Measurements from ENCODE around the gene GPHN. TPM values are rescaled to one million over a fixed set of nuclear protein-coding genes. Genes with fewer than 3 reads are reported as not detected.
A peak's percentile ranks its signal among the peaks of the same experiment; 100 is the strongest.

The GPHN gene
- polyA plus RNA-seq, 2 of the 4 experiments (the other 2 are of a cell fraction), result 12.7 to 15.5 TPM

DNA sequence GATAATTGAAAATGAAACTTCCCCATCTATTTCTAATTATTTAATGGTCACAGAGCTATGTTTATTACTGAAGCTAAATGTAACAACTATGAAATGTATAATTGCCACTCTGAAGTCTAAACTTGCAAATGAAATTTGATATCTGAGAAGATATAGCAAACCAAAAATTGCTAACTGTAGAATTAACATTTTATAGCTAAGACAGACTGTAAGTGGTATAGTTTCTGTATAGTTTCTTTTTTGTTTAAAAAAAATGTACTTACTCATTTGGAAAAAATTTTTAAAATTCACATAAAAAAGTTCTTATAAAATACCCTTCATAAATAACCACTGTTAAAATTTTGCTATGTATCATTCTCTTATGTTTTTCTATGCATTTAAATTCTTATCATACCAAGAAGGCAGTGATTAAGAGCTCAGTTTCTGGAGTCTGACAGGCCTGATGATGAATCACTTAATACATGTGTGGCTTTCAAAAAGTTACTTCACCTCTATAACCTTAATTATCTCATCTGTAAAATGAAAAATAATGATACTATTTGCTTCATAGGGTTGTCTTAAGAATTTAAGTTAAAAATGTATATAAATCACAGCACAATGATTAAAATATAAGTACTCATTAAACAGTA, 466.6 kb downstream of the GPHN start:
- ChIA-PET CTCF (no interaction called here), POLR2A (no interaction called here)
- Histone ChIP-seq H3K4me2 (peak overlapping the region; percentile 9; the same call in 1 of the 3 replicates), H3K9me3 (no peaks in the 10 kb centered on the region), H3K4me1 (peaks cover 4% of the 10 kb centered on the region; the same call in 1 of the 3 replicates), H3K27ac (no peak overlapping the region), H3K4me3 (no peak overlapping the region)
- DNase-seq (ENCODE audit: low read depth in 1 of 2, low spot score in 1 of 2), result peak in 1 of 2 experiments; percentile 4
- TF ChIP-seq GATA3 (IDR thresholded peaks at IDR 0.05; ENCODE audit: borderline replicate concordance) (peak; percentile 35; the same call in 1 of the 2 replicates), TP53 (CRISPR knock-in tag; IDR thresholded peaks at IDR 0.05) (no peak)
- TF ChIP-seq, protein P1, sequence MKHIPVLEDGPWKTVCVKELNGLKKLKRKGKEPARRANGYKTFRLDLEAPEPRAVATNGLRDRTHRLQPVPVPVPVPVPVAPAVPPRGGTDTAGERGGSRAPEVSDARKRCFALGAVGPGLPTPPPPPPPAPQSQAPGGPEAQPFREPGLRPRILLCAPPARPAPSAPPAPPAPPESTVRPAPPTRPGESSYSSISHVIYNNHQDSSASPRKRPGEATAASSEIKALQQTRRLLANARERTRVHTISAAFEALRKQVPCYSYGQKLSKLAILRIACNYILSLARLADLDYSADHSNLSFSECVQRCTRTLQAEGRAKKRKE (CRISPR knock-in tag; IDR thresholded peaks at IDR 0.05; ENCODE audit: low read depth), result no peak
- TF ChIP-seq, protein P2, sequence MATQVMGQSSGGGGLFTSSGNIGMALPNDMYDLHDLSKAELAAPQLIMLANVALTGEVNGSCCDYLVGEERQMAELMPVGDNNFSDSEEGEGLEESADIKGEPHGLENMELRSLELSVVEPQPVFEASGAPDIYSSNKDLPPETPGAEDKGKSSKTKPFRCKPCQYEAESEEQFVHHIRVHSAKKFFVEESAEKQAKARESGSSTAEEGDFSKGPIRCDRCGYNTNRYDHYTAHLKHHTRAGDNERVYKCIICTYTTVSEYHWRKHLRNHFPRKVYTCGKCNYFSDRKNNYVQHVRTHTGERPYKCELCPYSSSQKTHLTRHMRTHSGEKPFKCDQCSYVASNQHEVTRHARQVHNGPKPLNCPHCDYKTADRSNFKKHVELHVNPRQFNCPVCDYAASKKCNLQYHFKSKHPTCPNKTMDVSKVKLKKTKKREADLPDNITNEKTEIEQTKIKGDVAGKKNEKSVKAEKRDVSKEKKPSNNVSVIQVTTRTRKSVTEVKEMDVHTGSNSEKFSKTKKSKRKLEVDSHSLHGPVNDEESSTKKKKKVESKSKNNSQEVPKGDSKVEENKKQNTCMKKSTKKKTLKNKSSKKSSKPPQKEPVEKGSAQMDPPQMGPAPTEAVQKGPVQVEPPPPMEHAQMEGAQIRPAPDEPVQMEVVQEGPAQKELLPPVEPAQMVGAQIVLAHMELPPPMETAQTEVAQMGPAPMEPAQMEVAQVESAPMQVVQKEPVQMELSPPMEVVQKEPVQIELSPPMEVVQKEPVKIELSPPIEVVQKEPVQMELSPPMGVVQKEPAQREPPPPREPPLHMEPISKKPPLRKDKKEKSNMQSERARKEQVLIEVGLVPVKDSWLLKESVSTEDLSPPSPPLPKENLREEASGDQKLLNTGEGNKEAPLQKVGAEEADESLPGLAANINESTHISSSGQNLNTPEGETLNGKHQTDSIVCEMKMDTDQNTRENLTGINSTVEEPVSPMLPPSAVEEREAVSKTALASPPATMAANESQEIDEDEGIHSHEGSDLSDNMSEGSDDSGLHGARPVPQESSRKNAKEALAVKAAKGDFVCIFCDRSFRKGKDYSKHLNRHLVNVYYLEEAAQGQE (IDR thresholded peaks at IDR 0.05), result no peak
- ATAC-seq, result no peak
- no peak for FAIRE-seq

DNA sequence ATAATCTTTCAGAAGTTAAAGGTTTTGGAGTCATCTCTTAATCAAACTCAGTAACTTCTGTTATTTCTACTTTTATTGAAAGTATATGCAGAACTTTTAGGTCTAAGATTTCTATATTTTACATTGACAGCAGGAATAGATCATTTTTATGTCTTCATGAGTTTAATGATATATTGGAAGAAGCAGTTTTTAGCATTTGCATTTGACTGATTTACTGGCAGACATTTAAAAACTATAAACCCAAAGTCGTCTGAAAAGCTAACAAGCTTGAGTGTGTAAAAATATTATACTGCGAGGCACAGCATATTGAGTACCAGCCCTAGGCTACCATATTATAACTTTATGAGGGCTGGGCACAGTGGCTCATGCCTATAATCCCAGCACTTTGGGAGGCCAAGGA, 467.3 kb downstream of the GPHN start:
- WGBS (ENCODE audit: missing lambda C conversion rate), result 73% methylated on average over 2 of the region's 2 CpGs
- Histone ChIP-seq H3K27ac (no peak overlapping the region), H3K9me3 (no peaks in the 10 kb centered on the region), H3K4me2 (no peak overlapping the region), H3K4me1 (peaks cover 4% of the 10 kb centered on the region; the same call in 1 of the 3 replicates), H3K4me3 (no peak overlapping the region)
- ATAC-seq (no peak), FAIRE-seq (no peak), DNase-seq (ENCODE audit: low read depth in 1 of 2, low spot score in 1 of 2) (no peak)
- TF ChIP-seq TP53 (CRISPR knock-in tag; IDR thresholded peaks at IDR 0.05), result no peak
- TF ChIP-seq HOXB5 (CRISPR knock-in tag; IDR thresholded peaks at IDR 0.05), result no peak
- TF ChIP-seq CHD2 (IDR thresholded peaks at IDR 0.05; ENCODE audit: low read length, partially characterized antibody), result no peak
- no peak for TF ChIP-seq RARB (CRISPR knock-in tag; IDR thresholded peaks at IDR 0.05)
- no peak for TF ChIP-seq PHF8 (IDR thresholded peaks at IDR 0.05; ENCODE audit: borderline replicate concordance, low read depth)
- TF ChIP-seq, protein P3, sequence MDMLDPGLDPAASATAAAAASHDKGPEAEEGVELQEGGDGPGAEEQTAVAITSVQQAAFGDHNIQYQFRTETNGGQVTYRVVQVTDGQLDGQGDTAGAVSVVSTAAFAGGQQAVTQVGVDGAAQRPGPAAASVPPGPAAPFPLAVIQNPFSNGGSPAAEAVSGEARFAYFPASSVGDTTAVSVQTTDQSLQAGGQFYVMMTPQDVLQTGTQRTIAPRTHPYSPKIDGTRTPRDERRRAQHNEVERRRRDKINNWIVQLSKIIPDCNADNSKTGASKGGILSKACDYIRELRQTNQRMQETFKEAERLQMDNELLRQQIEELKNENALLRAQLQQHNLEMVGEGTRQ (IDR thresholded peaks at IDR 0.05), result no peak
- no peak for TF ChIP-seq RCOR1 (IDR thresholded peaks at IDR 0.05; ENCODE audit: low read depth, low read length)
- no peak for TF ChIP-seq NR3C1 (IDR thresholded peaks at IDR 0.05)
- TF ChIP-seq, protein P4, sequence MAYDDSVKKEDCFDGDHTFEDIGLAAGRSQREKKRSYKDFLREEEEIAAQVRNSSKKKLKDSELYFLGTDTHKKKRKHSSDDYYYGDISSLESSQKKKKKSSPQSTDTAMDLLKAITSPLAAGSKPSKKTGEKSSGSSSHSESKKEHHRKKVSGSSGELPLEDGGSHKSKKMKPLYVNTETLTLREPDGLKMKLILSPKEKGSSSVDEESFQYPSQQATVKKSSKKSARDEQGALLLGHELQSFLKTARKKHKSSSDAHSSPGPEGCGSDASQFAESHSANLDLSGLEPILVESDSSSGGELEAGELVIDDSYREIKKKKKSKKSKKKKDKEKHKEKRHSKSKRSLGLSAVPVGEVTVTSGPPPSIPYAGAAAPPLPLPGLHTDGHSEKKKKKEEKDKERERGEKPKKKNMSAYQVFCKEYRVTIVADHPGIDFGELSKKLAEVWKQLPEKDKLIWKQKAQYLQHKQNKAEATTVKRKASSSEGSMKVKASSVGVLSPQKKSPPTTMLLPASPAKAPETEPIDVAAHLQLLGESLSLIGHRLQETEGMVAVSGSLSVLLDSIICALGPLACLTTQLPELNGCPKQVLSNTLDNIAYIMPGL (CRISPR knock-in tag; IDR thresholded peaks at IDR 0.05; ENCODE audit: borderline replicate concordance), result no peak
- no peak for TF ChIP-seq BHLHE40 (IDR thresholded peaks at IDR 0.05; ENCODE audit: low read depth, low read length)
- TF ChIP-seq, protein P5, sequence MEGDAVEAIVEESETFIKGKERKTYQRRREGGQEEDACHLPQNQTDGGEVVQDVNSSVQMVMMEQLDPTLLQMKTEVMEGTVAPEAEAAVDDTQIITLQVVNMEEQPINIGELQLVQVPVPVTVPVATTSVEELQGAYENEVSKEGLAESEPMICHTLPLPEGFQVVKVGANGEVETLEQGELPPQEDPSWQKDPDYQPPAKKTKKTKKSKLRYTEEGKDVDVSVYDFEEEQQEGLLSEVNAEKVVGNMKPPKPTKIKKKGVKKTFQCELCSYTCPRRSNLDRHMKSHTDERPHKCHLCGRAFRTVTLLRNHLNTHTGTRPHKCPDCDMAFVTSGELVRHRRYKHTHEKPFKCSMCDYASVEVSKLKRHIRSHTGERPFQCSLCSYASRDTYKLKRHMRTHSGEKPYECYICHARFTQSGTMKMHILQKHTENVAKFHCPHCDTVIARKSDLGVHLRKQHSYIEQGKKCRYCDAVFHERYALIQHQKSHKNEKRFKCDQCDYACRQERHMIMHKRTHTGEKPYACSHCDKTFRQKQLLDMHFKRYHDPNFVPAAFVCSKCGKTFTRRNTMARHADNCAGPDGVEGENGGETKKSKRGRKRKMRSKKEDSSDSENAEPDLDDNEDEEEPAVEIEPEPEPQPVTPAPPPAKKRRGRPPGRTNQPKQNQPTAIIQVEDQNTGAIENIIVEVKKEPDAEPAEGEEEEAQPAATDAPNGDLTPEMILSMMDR (IDR thresholded peaks at IDR 0.05), result no peak
- TF ChIP-seq SMC3 (IDR thresholded peaks at IDR 0.05), result no peak
- no peak for TF ChIP-seq EHF (CRISPR knock-in tag; IDR thresholded peaks at IDR 0.05)
- ChIA-PET CTCF (no interaction called here), POLR2A (no interaction called here)

Measured in A549 (cell line).